Neutrophil (primary cell): Measurements from ENCODE around the gene PCDHB8.
"Not testable (repeated sequence)": the region's sequence is repeated elsewhere in the genome, so short reads cannot be mapped to it uniquely, and the experiment has no call there.

Experiments used
- H3K27ac ChIP-seq: fragments of 200-600 bp; sonication (generic); 2 replicates; pipeline ENCODE4 v1.5.1; 2016; ENCODE audit warnings: mild to moderate bottlenecking, moderate library complexity
- H3K27me3 ChIP-seq: fragments of 200-600 bp; sonication (generic); 2 replicates; pipeline ENCODE4 v1.6.0; 2016; ENCODE audit warnings: mild to moderate bottlenecking
- H3K36me3 ChIP-seq: fragments of 200-600 bp; sonication (generic); 2 replicates; pipeline ENCODE4 v1.5.1; 2017
- H3K4me1 ChIP-seq, 2 experiments: fragments of 200-600 bp in 1 of 2; sonication (generic) in 1 of 2; 1 replicate in 1 of 2; 2 replicates in 1 of 2; pipeline versions ENCODE4 v1.5.1 to v1.6.1; 2013 to 2016; ENCODE audit warnings: low read depth in 1 of 2, low read length in 1 of 2, mild to moderate bottlenecking in 1 of 2, moderate library complexity in 1 of 2; ENCODE audit not compliant: control insufficient read depth in 1 of 2, insufficient read depth in 1 of 2
- H3K4me3 ChIP-seq, 2 experiments: fragments of 200-600 bp in 1 of 2; sonication (generic) in 1 of 2; 1 replicate in 1 of 2; 2 replicates in 1 of 2; pipeline ENCODE4 v1.5.1; 2013 to 2016; ENCODE audit warnings: low read depth in 1 of 2, low read length in 1 of 2, mild to moderate bottlenecking in 1 of 2, moderate library complexity in 1 of 2
- H3K9me3 ChIP-seq: fragments of 200-600 bp; sonication (generic); 2 replicates; pipeline ENCODE4 v1.5.1; 2016
- CTCF ChIP-seq: fragments of 200-600 bp; sonication (generic); IDR thresholded peaks from 2 replicates; pipeline ENCODE4 v1.5.1; 2016; ENCODE audit warnings: antibody characterized with exemption

PCDHB8 gene

GRCh38 chr5:141175933-141176332 is 1.7 kb upstream of the PCDHB8 start:
- Histone ChIP-seq H3K27me3 (peaks cover 49% of the 10 kb centered on the region), H3K9me3 (peaks cover 33% of the 10 kb centered on the region), H3K36me3 (no peaks in the 10 kb centered on the region), H3K27ac (no peak overlapping the region), H3K4me1 (no peaks in the 10 kb centered on the region), H3K4me3 (no peak overlapping the region)
- no peak for TF ChIP-seq CTCF

- Histone ChIP-seq H3K27me3 (peaks cover 72% of the 10 kb centered on the region), H3K9me3 (peaks cover 37% of the 10 kb centered on the region)
- H3K36me3 ChIP-seq, H3K4me1 ChIP-seq, H3K4me3 ChIP-seq, H3K27ac ChIP-seq: not testable (repeated sequence)
Observed at GRCh38 chr5:141179371-141179770, 1.8 kb downstream of the PCDHB8 start.

GRCh38 chr5:141179876-141180275 is 2.3 kb downstream of the PCDHB8 start:
- peaks cover 72% of the 10 kb centered on the region for H3K27me3 ChIP-seq
- H3K4me1 ChIP-seq, H3K27ac ChIP-seq, H3K36me3 ChIP-seq, H3K4me3 ChIP-seq: not testable (repeated sequence)
- H3K9me3 ChIP-seq, result peaks cover 33% of the 10 kb centered on the region

DNA sequence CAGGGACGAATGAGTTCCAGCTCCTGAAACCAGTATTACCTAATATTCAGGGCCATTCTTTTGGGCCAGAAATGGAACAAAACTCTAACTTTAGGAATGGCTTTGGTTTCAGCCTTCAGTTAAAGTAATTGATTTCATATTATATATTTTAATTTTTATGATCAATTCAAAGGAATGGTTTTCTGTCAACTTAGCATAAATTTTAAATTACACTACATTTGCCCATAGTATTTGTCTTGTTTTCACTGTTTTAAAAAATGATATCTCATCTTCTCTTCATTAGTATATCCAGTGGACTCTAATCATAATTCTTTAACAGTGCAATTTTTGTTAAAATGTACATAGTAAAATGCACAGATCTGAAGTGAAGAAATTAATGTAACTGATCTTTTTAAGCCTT is 2.7 kb downstream of the PCDHB8 start:
- Histone ChIP-seq H3K4me1 (no peaks in the 10 kb centered on the region), H3K27ac (no peak overlapping the region), H3K4me3 (no peak overlapping the region), H3K9me3 (peaks cover 29% of the 10 kb centered on the region), H3K36me3 (no peaks in the 10 kb centered on the region), H3K27me3 (peaks cover 70% of the 10 kb centered on the region)
- TF ChIP-seq CTCF, result no peak

GRCh38 chr5:141182248-141182647 is 4.7 kb downstream of the PCDHB8 start, which contains the start of gene PCDHB16:
Gene PCDHB16, plus strand, starts transcription at chr5:141182387. Its CDS starts 173 bp downstream, at chr5:141182560.
- H3K4me3 ChIP-seq, result no peak within 1 kb of the TSS

DNA sequence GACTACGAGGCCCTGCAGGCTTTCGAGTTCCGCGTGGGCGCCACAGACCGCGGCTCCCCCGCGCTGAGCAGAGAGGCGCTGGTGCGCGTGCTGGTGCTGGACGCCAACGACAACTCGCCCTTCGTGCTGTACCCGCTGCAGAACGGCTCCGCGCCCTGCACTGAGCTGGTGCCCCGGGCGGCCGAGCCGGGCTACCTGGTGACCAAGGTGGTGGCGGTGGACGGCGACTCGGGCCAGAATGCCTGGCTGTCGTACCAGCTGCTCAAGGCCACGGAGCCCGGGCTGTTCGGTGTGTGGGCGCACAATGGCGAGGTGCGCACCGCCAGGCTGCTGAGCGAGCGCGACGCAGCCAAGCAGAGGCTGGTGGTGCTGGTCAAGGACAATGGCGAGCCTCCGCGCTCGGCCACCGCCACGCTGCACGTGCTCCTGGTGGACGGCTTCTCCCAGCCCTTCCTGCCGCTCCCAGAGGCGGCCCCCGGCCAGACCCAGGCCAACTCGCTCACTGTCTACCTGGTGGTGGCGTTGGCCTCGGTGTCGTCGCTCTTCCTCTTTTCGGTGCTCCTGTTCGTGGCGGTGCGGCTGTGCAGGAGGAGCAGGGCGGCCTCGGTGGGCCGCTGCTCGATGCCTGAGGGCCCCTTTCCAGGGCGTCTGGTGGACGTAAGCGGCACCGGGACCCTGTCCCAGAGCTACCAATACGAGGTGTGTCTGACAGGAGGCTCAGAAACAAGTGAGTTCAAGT is 6.7 kb downstream of the PCDHB8 start:
- H3K27me3 ChIP-seq, result peaks cover 53% of the 10 kb centered on the region
- not testable (repeated sequence) for H3K36me3 ChIP-seq, H3K27ac ChIP-seq, H3K4me3 ChIP-seq, H3K4me1 ChIP-seq
- peaks cover 10% of the 10 kb centered on the region for H3K9me3 ChIP-seq

More at GRCh38 chr5:141182248-141182647, 4.7 kb downstream of the PCDHB8 start, which contains the start of gene PCDHB16:
- Histone ChIP-seq H3K27ac (no peak within 1 kb of the TSS), H3K9me3 (peaks cover 23% of the 10 kb centered on the region), H3K27me3 (peaks cover 55% of the 10 kb centered on the region), H3K4me1 (no peaks in the 10 kb centered on the region), H3K36me3 (no peaks in the 10 kb centered on the region)
- TF ChIP-seq CTCF, result no peak

- H3K9me3 ChIP-seq, result peaks cover 8% of the 10 kb centered on the region
- H3K27ac ChIP-seq, result no peak within 1 kb of the TSS
Observed at GRCh38 chr5:141186897-141187512, 9.4 kb downstream of the PCDHB8 start, which contains the start of gene PCDHB9. Gene PCDHB9, plus strand, starts transcription at chr5:141187161. Its CDS starts 158 bp downstream, at chr5:141187319.

DNA sequence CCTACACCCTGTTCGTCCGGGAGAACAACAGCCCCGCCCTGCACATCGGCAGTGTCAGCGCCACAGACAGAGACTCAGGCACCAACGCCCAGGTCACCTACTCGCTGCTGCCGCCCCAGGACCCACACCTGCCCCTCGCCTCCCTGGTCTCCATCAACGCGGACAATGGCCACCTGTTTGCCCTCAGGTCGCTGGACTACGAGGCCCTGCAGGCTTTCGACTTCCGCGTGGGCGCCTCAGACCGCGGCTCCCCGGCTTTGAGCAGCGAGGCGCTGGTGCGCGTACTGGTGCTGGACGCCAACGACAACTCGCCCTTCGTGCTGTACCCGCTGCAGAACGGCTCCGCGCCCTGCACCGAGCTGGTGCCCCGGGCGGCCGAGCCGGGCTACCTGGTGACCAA is 11.1 kb downstream of the PCDHB8 start:
- not testable (repeated sequence) for H3K9me3 ChIP-seq, H3K4me3 ChIP-seq, H3K4me1 ChIP-seq, H3K36me3 ChIP-seq, H3K27ac ChIP-seq
- peaks cover 33% of the 10 kb centered on the region for H3K27me3 ChIP-seq

More at GRCh38 chr5:141186897-141187512, 9.4 kb downstream of the PCDHB8 start, which contains the start of gene PCDHB9:
- no peak for TF ChIP-seq CTCF
- Histone ChIP-seq H3K36me3 (no peaks in the 10 kb centered on the region), H3K4me1 (no peaks in the 10 kb centered on the region), H3K27me3 (peaks cover 50% of the 10 kb centered on the region), H3K4me3 (no peak within 1 kb of the TSS)

GRCh38 chr5:141189131-141189530 is 11.5 kb downstream of the PCDHB8 start:
- H3K4me1 ChIP-seq, H3K9me3 ChIP-seq, H3K27ac ChIP-seq, H3K36me3 ChIP-seq, H3K4me3 ChIP-seq: not testable (repeated sequence)
- H3K27me3 ChIP-seq, result peaks cover 32% of the 10 kb centered on the region
